Measurements from ENCODE around the gene LRIG1.

LRIG1 gene

GRCh38 chr3:66393333-66394005 lies 107.4 kb downstream of the LRIG1 start:
- no peak for DNase-seq

- DNase-seq = no peak
Observed at GRCh38 chr3:66392966-66393332, 107.9 kb downstream of the LRIG1 start.

GRCh38 chr3:66392512-66392911 lies 108.3 kb downstream of the LRIG1 start:
- no peak for DNase-seq

GRCh38 chr3:66390013-66390412 lies 110.8 kb downstream of the LRIG1 start:
- no peak for DNase-seq

GRCh38 chr3:66386925-66387650 lies 113.7 kb downstream of the LRIG1 start:
- peak in 22 of 51 donors; percentile 11 to 74 (median 42) for DNase-seq

- DNase-seq = no peak
Observed at GRCh38 chr3:66386011-66386924, 114.6 kb downstream of the LRIG1 start.

GRCh38 chr3:66385066-66385465 lies 115.8 kb downstream of the LRIG1 start:
- no peak for DNase-seq

- DNase-seq = no peak
Observed at GRCh38 chr3:66383998-66384745, 116.7 kb downstream of the LRIG1 start.

- no peak for DNase-seq
Observed at GRCh38 chr3:66383023-66383422, 117.8 kb downstream of the LRIG1 start.

- no peak for DNase-seq
Observed at GRCh38 chr3:66382142-66382541, 118.7 kb downstream of the LRIG1 start.

- DNase-seq = peak in 2 of 51 donors; percentile 24 to 48
Observed at GRCh38 chr3:66381626-66382025, 119.2 kb downstream of the LRIG1 start.

GRCh38 chr3:66380200-66380932 lies 120.5 kb downstream of the LRIG1 start:
- peak in 5 of 51 donors; percentile 26 to 57 (median 38) for DNase-seq

- no peak for DNase-seq
Observed at GRCh38 chr3:66379565-66379964, 121.3 kb downstream of the LRIG1 start.

GRCh38 chr3:66378256-66378655 lies 122.6 kb downstream of the LRIG1 start:
- DNase-seq = peak in 2 of 51 donors; percentile 14 to 22

GRCh38 chr3:66377800-66378199 lies 123.0 kb downstream of the LRIG1 start:
- DNase-seq = no peak

- DNase-seq = no peak
Observed at GRCh38 chr3:66376568-66376967, 124.3 kb downstream of the LRIG1 start.

GRCh38 chr3:66372681-66373350 lies 128.0 kb downstream of the LRIG1 start:
- peak in 21 of 51 donors; percentile 8 to 68 (median 37) for DNase-seq

GRCh38 chr3:66371432-66371831 lies 129.4 kb downstream of the LRIG1 start:
- DNase-seq = no peak

- no peak for DNase-seq
Observed at GRCh38 chr3:66370179-66370578, 130.6 kb downstream of the LRIG1 start.

- no peak for DNase-seq
Observed at GRCh38 chr3:66367979-66368378, 132.8 kb downstream of the LRIG1 start.

All from hypothalamus (tissue), 51 donors.